ENCODE results near the gene MPHOSPH6. TPM values are rescaled to one million over a fixed set of nuclear protein-coding genes. Genes with fewer than 3 reads are reported as not detected.
"Not testable (repeated sequence)": the region's sequence is repeated elsewhere in the genome, so short reads cannot be mapped to it uniquely, and the experiment has no call there.

MPHOSPH6 gene, protein sequence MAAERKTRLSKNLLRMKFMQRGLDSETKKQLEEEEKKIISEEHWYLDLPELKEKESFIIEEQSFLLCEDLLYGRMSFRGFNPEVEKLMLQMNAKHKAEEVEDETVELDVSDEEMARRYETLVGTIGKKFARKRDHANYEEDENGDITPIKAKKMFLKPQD
- 10 to 100 TPM; 50.3 to 79.9 TPM for total RNA-seq

GRCh38 chr16:82169861-82170845, at the start of gene MPHOSPH6:
MPHOSPH6 (minus strand) TSS chr16:82170224; CDS start chr16:82170175, 49 bp downstream.
- TF ChIP-seq, protein P1, sequence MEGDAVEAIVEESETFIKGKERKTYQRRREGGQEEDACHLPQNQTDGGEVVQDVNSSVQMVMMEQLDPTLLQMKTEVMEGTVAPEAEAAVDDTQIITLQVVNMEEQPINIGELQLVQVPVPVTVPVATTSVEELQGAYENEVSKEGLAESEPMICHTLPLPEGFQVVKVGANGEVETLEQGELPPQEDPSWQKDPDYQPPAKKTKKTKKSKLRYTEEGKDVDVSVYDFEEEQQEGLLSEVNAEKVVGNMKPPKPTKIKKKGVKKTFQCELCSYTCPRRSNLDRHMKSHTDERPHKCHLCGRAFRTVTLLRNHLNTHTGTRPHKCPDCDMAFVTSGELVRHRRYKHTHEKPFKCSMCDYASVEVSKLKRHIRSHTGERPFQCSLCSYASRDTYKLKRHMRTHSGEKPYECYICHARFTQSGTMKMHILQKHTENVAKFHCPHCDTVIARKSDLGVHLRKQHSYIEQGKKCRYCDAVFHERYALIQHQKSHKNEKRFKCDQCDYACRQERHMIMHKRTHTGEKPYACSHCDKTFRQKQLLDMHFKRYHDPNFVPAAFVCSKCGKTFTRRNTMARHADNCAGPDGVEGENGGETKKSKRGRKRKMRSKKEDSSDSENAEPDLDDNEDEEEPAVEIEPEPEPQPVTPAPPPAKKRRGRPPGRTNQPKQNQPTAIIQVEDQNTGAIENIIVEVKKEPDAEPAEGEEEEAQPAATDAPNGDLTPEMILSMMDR (IDR thresholded peaks at IDR 0.05) = no peak
- Histone ChIP-seq H3K27me3 (replicated peaks; ENCODE audit: insufficient read depth) (peaks cover 8% of the 10 kb centered on the region), H3K4me3 (peak within 1 kb of the TSS; percentile 94), H3K27ac (peak within 1 kb of the TSS; percentile 58 to 77), H3K4me1 (ENCODE audit: control insufficient read depth in 1 of 2, low read depth in 2 of 2) (peaks cover 6 to 12% of the 10 kb centered on the region in 2 donors), H3K9me3 (no peaks in the 10 kb centered on the region), H3K36me3 (no peaks in the 10 kb centered on the region)
- DNase-seq (ENCODE audit: low spot score) (peak; percentile 54), ATAC-seq (ENCODE audit: insufficient number of reproducible peaks, low FRiP score, low read depth) (peak; percentile 73)

DNA sequence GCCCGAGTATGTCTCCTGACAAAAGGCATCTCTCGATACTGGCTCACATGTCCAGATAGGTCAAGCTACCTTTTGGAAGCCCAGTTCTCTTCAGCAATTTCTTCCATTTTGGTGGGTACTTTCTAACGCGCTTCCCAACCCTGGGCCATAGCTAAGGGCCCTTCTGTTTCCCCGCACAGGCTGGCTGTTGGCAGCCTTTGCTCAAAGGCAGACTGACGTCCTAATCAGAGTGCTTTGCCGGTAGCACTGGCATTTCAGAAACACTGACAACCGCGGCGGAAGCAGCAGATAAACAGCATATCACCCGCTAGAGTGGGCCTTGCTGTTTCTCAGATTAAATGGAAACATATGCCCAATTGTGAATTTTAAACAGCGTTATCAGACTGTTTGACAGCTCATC, 49.3 kb upstream of the MPHOSPH6 start:
- Histone ChIP-seq H3K4me3 (no peak overlapping the region), H3K36me3 (no peaks in the 10 kb centered on the region), H3K9me3 (no peaks in the 10 kb centered on the region), H3K4me1 (ENCODE audit: control insufficient read depth in 1 of 2, low read depth in 2 of 2) (no peaks in the 10 kb centered on the region), H3K27me3 (replicated peaks; ENCODE audit: insufficient read depth) (no peaks in the 10 kb centered on the region), H3K27ac (no peak overlapping the region)
- ATAC-seq (ENCODE audit: insufficient number of reproducible peaks, low FRiP score, low read depth) = no peak
- TF ChIP-seq, protein P1 (IDR thresholded peaks at IDR 0.05) = no peak
- DNase-seq (ENCODE audit: low spot score) = no peak

DNA sequence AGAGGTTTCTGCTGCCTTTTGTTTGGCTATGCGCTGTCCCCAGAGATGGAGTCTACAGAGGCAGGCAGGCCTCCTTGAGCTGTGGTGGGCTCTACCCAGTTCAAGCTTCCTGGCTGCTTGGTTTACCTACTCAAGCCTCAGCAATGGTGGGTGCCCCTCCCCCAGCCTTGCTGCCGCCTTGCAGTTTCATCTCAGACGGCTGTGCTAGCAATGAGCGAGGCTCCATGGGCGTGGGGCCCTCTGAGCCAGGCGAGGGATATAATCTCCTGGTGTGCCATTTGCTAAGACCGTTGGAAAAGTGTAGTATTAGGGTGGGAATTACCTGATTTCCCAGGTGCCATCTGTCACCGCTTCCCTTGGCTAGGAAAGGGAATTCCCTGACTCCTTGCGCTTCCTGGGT, 39.3 kb upstream of the MPHOSPH6 start:
- not testable (repeated sequence) for H3K36me3 ChIP-seq; ATAC-seq (ENCODE audit: insufficient number of reproducible peaks, low FRiP score, low read depth); H3K27ac ChIP-seq; H3K9me3 ChIP-seq; H3K4me3 ChIP-seq; H3K27me3 ChIP-seq (replicated peaks; ENCODE audit: insufficient read depth); H3K4me1 ChIP-seq (ENCODE audit: control insufficient read depth in 1 of 2, low read depth in 2 of 2); DNase-seq (ENCODE audit: low spot score)

DNA sequence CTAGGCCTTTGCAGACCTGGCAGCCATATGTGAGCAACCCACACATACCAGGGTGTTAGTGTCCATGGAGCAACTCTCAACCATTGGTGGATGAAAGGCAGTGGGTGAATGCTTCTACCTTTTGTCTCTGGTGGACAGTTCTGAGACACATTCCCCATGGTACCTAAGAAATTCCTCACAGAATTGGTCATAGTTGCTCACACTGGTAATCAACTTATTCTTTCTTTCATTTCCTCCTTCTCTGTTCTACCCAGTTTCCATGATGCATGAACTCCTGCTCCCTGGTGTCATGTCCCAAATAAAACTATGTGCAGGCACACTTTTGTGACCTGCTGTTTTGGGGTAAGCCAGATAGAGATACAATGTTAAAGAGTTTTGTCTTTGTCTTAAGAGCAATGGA, 33.2 kb upstream of the MPHOSPH6 start:
- Histone ChIP-seq H3K9me3 (no peaks in the 10 kb centered on the region), H3K36me3 (no peaks in the 10 kb centered on the region), H3K4me1 (ENCODE audit: control insufficient read depth in 1 of 2, low read depth in 2 of 2) (no peaks in the 10 kb centered on the region), H3K27ac (no peak overlapping the region), H3K4me3 (no peak overlapping the region), H3K27me3 (replicated peaks; ENCODE audit: insufficient read depth) (no peaks in the 10 kb centered on the region)
- ATAC-seq (ENCODE audit: insufficient number of reproducible peaks, low FRiP score, low read depth) (no peak), DNase-seq (ENCODE audit: low spot score) (no peak)
- TF ChIP-seq, protein P1 (IDR thresholded peaks at IDR 0.05) = no peak

DNA sequence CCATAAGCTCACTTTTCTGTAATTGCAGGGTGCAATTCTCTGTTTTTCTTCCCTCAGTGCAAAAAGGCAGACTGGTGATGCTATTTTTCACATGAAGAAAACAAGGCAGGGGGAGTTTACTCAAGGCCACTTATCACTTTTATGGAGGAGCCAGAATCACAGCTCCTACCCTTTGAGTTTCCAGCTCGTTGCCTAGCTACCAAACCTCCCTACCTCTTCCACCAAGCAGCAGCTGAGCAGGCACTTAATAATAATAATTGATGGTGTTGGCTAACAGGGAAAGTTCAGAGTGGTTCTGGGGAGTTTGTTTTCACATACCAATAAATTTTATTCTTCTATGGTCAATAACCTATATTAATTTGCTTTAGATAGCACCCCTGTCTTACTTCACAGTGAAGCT, 31.9 kb upstream of the MPHOSPH6 start:
- TF ChIP-seq, protein P1 (IDR thresholded peaks at IDR 0.05) = no peak
- H3K9me3 ChIP-seq = no peaks in the 10 kb centered on the region
- no peak overlapping the region for H3K27ac ChIP-seq
- DNase-seq (ENCODE audit: low spot score) (no peak), ATAC-seq (ENCODE audit: insufficient number of reproducible peaks, low FRiP score, low read depth) (no peak)
- H3K36me3 ChIP-seq = no peaks in the 10 kb centered on the region
- H3K4me3 ChIP-seq = no peak overlapping the region
- H3K4me1 ChIP-seq (ENCODE audit: control insufficient read depth in 1 of 2, low read depth in 2 of 2) = no peaks in the 10 kb centered on the region
- H3K27me3 ChIP-seq (replicated peaks; ENCODE audit: insufficient read depth) = no peaks in the 10 kb centered on the region
